A673 (cell line): ENCODE results near the gene PIGC. TPM values are rescaled to one million over a fixed set of nuclear protein-coding genes. Genes with fewer than 3 reads are reported as not detected.

Source experiments
- BruUV-seq: library from RNA; stranded (reverse); fragments of 400-500 nt; replicated peaks from 2 replicates; lab custom pipeline; 2021; lab: Mats Ljungman, UMichigan
- CTCF ChIA-PET: fragments of 300-600 bp; sonication (Branson Sonifier 250); formaldehyde crosslinking; loops from one replicate; lab custom pipeline; 2022; ENCODE audit warnings: antibody characterized with exemption; lab: Charles Lee
- POLR2A ChIA-PET: fragments of 300-600 bp; sonication (Branson Sonifier 250); formaldehyde crosslinking; loops from one replicate; lab custom pipeline; 2022; ENCODE audit warnings: antibody characterized with exemption; ENCODE audit not compliant: low non-redundant PET; lab: Charles Lee
- DNase-seq: peaks from one replicate; pipeline ENCODE4 v3.0.0-alpha.2; 2015; ENCODE audit warnings: low spot score
- H3K27ac ChIP-seq: fragments of 200-600 bp; sonication (generic); 2 replicates; pipeline ENCODE4 v1.5.1; 2016; ENCODE audit warnings: mixed run types, low read depth, mild to moderate bottlenecking, mixed read lengths, antibody characterized with exemption, low read length; ENCODE audit not compliant: poor library complexity, severe bottlenecking
- H3K27me3 ChIP-seq: fragments of 200-600 bp; sonication (generic); replicated peaks from 2 replicates; pipeline ENCODE4 v1.6.1; 2017; ENCODE audit warnings: mixed run types, low read depth, mild to moderate bottlenecking, mixed read lengths, antibody characterized with exemption, low read length; ENCODE audit not compliant: insufficient read depth, poor library complexity
- H3K36me3 ChIP-seq: fragments of 200-600 bp; sonication (generic); 2 replicates; pipeline ENCODE4 v1.6.1; 2016; ENCODE audit warnings: mixed run types, mild to moderate bottlenecking, mixed read lengths, antibody characterized with exemption, low read length; ENCODE audit not compliant: insufficient read depth, poor library complexity, severe bottlenecking
- H3K4me1 ChIP-seq: fragments of 200-600 bp; sonication (generic); 2 replicates; pipeline ENCODE4 v1.6.1; 2017; ENCODE audit warnings: mixed run types, mild to moderate bottlenecking, mixed read lengths, antibody characterized with exemption, low read length; ENCODE audit not compliant: insufficient read depth, poor library complexity, severe bottlenecking
- H3K4me3 ChIP-seq: fragments of 200-600 bp; sonication (generic); 2 replicates; pipeline ENCODE4 v1.5.1; 2016; ENCODE audit warnings: low read depth, mixed run types, mild to moderate bottlenecking, mixed read lengths, low read length; ENCODE audit not compliant: poor library complexity, severe bottlenecking
- H3K9me3 ChIP-seq: fragments of 200-600 bp; sonication (generic); 2 replicates; pipeline ENCODE4 v1.6.1; 2016; ENCODE audit warnings: mixed run types, low read depth, mild to moderate bottlenecking, mixed read lengths, antibody characterized with exemption, low read length; ENCODE audit not compliant: poor library complexity, severe bottlenecking
- EZH2 ChIP-seq: fragments of 200-600 bp; sonication (generic); IDR thresholded peaks from 2 replicates; pipeline ENCODE4 v1.6.1; 2017; ENCODE audit warnings: borderline replicate concordance, low read depth, mild to moderate bottlenecking, mixed read lengths, antibody characterized with exemption, low read length; ENCODE audit not compliant: poor library complexity, severe bottlenecking
- intact Hi-C: fragments of 100-400 bp; cut with micrococcal nuclease; formaldehyde crosslinking; loops from one replicate; pipeline ENCODE4 v1.10.0; 2022; ENCODE audit not compliant: unreplicated experiment
- total RNA-seq: library from RNA; stranded (reverse); gene quantifications from 2 replicates; pipeline ENCODE4 v1.2.3, GENCODE V29; 2021
- TF ChIP-seq, protein P1 (sequence below): fragments of 300-800, 200-600 bp; sonication (generic); conservative IDR thresholded peaks from 2 replicates; pipeline ENCODE4 v1.5.1; 2017; ENCODE audit warnings: low read depth, mild to moderate bottlenecking, antibody characterized with exemption, low read length, moderate library complexity, mixed read lengths

Gene PIGC
- total RNA-seq, 1 experiment from 2014 or later, result 21.0 TPM

DNA sequence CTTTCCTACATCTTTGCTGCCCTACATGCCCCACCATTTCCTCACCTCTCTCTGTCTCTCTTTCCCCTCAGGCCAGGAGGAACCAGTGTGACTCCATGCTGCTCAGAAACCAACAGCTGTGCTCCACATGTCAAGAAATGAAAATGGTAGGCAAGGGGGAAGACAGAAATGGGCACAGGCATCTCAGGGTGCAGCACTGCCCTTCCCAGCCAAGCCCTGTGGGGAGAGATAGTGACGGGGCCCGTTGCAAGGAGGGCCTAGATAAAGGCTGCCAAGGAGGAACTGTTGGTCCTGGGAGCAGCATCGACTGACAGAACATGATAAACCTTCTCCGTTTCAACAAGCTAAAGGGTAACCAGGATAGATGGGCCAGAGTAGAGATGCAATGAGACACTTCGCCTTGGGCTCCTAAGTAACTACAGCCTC lies 12.5 kb upstream of the PIGC start:
- no peaks in the 10 kb centered on the region for H3K9me3 ChIP-seq
- DNase-seq, result no peak
- no TSS peak for BruUV-seq
- no peak overlapping the region for H3K4me3 ChIP-seq
- ChIA-PET CTCF (no interaction called here), POLR2A (no interaction called here)
- no peak for TF ChIP-seq EZH2
- TF ChIP-seq, protein P1, sequence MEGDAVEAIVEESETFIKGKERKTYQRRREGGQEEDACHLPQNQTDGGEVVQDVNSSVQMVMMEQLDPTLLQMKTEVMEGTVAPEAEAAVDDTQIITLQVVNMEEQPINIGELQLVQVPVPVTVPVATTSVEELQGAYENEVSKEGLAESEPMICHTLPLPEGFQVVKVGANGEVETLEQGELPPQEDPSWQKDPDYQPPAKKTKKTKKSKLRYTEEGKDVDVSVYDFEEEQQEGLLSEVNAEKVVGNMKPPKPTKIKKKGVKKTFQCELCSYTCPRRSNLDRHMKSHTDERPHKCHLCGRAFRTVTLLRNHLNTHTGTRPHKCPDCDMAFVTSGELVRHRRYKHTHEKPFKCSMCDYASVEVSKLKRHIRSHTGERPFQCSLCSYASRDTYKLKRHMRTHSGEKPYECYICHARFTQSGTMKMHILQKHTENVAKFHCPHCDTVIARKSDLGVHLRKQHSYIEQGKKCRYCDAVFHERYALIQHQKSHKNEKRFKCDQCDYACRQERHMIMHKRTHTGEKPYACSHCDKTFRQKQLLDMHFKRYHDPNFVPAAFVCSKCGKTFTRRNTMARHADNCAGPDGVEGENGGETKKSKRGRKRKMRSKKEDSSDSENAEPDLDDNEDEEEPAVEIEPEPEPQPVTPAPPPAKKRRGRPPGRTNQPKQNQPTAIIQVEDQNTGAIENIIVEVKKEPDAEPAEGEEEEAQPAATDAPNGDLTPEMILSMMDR, result no peak
- no peaks in the 10 kb centered on the region for H3K4me1 ChIP-seq
- intact Hi-C loops, result no loop called here
- no peaks in the 10 kb centered on the region for H3K36me3 ChIP-seq
- no peak overlapping the region for H3K27ac ChIP-seq
- peaks cover 3% of the 10 kb centered on the region for H3K27me3 ChIP-seq

DNA sequence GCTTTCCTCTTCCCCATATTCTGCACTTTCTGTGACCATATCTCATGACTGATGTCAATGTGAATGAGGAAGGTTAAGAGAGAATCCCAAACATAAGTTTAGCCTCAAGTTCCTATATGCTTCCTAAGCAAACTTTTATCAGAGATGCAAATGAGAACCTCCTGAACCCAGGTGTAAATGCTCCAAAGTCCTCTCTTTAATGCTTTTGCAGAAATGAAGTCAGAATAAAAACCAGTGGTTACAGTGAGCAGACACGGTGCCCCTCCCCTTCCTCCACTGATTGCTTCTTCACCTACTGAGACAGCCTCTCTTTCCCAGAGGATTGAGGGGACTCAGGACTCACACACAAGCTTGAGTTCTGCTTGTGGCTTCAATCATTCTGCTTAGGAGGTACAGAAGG lies 11.6 kb upstream of the PIGC start:
- intact Hi-C loops, result no loop called here
- Histone ChIP-seq H3K36me3 (no peaks in the 10 kb centered on the region), H3K4me3 (no peak overlapping the region), H3K27me3 (peaks cover 3% of the 10 kb centered on the region), H3K4me1 (no peaks in the 10 kb centered on the region), H3K9me3 (no peaks in the 10 kb centered on the region), H3K27ac (no peak overlapping the region)
- no TSS peak for BruUV-seq
- ChIA-PET CTCF (no interaction called here), POLR2A (no interaction called here)
- DNase-seq, result no peak
- TF ChIP-seq EZH2, result no peak
- TF ChIP-seq, protein P1, result no peak

DNA sequence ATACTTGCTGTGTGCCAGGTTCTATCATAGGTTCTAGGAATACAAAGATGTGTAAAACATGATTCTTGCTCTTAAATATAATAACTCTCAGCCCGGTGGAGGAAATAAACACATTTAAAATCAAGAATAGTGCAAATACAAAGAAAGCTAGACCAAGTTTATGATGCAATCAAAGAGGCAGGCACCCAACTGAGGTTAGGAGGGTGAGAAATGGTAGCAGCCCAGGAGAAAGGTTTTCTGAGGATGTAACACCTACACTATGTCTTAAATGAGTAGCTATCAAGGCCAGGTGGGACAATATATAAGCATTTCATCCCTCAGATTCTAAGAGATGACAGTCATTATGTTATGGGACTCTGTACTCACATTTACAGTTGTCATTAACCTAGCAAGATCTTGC lies 9.7 kb upstream of the PIGC start:
- no peak overlapping the region for H3K4me3 ChIP-seq
- H3K4me1 ChIP-seq, result no peaks in the 10 kb centered on the region
- H3K27me3 ChIP-seq, result no peaks in the 10 kb centered on the region
- no peaks in the 10 kb centered on the region for H3K36me3 ChIP-seq
- intact Hi-C loops, result no loop called here
- BruUV-seq, result no TSS peak
- TF ChIP-seq, protein P1, result no peak
- TF ChIP-seq EZH2, result no peak
- no peak overlapping the region for H3K27ac ChIP-seq
- ChIA-PET POLR2A (no interaction called here), CTCF (no interaction called here)
- no peak for DNase-seq
- no peaks in the 10 kb centered on the region for H3K9me3 ChIP-seq
